WTC11 (cell line): ENCODE data around the gene SPEM2. TPM values are rescaled to one million over a fixed set of nuclear protein-coding genes. Genes with fewer than 3 reads are reported as not detected.

Source experiments
- ATAC-seq: fragments of 200-7000 bp; cut with Tn5 transposase; 2 replicates; pipeline ENCODE4 v1.10.0; 2021; ENCODE audit warnings: mild to moderate bottlenecking, moderate library complexity
- CTCF ChIA-PET: fragments of 300-600 bp; sonication (Branson Sonifier 250); formaldehyde crosslinking; loops from one replicate; lab custom pipeline; 2021; ENCODE audit warnings: antibody characterized with exemption; lab: Charles Lee
- POLR2A ChIA-PET: fragments of 350-600 bp; sonication (Branson Sonifier 250); formaldehyde crosslinking; loops from one replicate; lab custom pipeline; 2021; ENCODE audit warnings: antibody characterized with exemption; lab: Charles Lee
- DNase-seq: peaks from one replicate; pipeline ENCODE4 v3.0.0; 2021; ENCODE audit warnings: low spot score
- H3K27ac Mint-ChIP-seq: 2 replicates; pipeline ENCODE4 v1.8.0; 2021; ENCODE audit warnings: mixed read lengths
- H3K27me3 Mint-ChIP-seq: 2 replicates; pipeline ENCODE4 v1.8.0; 2021; ENCODE audit warnings: low read depth, mild to moderate bottlenecking, moderate library complexity, mixed read lengths
- H3K36me3 Mint-ChIP-seq: 2 replicates; pipeline ENCODE4 v1.8.0; 2021; ENCODE audit warnings: mixed read lengths
- H3K4me1 Mint-ChIP-seq: 2 replicates; pipeline ENCODE4 v1.8.0; 2022; ENCODE audit warnings: mixed read lengths
- H3K4me3 Mint-ChIP-seq: 2 replicates; pipeline ENCODE4 v1.8.0; 2021; ENCODE audit warnings: mild to moderate bottlenecking, moderate library complexity, mixed read lengths
- H3K9me3 Mint-ChIP-seq: 2 replicates; pipeline ENCODE4 v1.8.0; 2021; ENCODE audit warnings: mixed read lengths
- ATF1 ChIP-seq: sonication (generic); formaldehyde crosslinking; IDR thresholded peaks from 2 replicates; pipeline ENCODE4 v1.8.1; 2023; ENCODE audit warnings: mild to moderate bottlenecking, moderate library complexity, missing genetic modification reagents
- KAT7 ChIP-seq: sonication (generic); formaldehyde crosslinking; IDR thresholded peaks from 2 replicates; pipeline ENCODE4 v1.8.1; 2023; ENCODE audit warnings: missing genetic modification reagents, mild to moderate bottlenecking, borderline replicate concordance
- MXD4 ChIP-seq: fragments of 250-450 bp; sonication (Bioruptor Pico); IDR thresholded peaks from 2 replicates; pipeline ENCODE4 v1.8.0; 2021; ENCODE audit warnings: mild to moderate bottlenecking, moderate library complexity, borderline replicate concordance
- RORB ChIP-seq: fragments of 250-450 bp; sonication (Bioruptor Pico); IDR thresholded peaks from 2 replicates; pipeline ENCODE4 v1.9.0; 2021; ENCODE audit warnings: mild to moderate bottlenecking
- total RNA-seq: library from RNA; stranded (reverse); gene quantifications from 3 replicates; pipeline ENCODE4 v1.2.3, GENCODE V29; 2021
- TF ChIP-seq, protein P1 (sequence below): fragments of 250-450 bp; sonication (Bioruptor Pico); conservative IDR thresholded peaks from 2 replicates; pipeline ENCODE4 v1.9.0; 2021; ENCODE audit warnings: mild to moderate bottlenecking
- TF ChIP-seq, protein P2 (sequence below): sonication (generic); formaldehyde crosslinking; IDR thresholded peaks from 2 replicates; pipeline ENCODE4 v1.8.0; 2023; ENCODE audit warnings: mild to moderate bottlenecking, missing genetic modification reagents
- TF ChIP-seq, protein P3 (sequence below): fragments of 250-450 bp; sonication (Bioruptor Pico); IDR thresholded peaks from 2 replicates; pipeline ENCODE4 v1.9.0; 2021; ENCODE audit warnings: mild to moderate bottlenecking, borderline replicate concordance
- TF ChIP-seq, protein P4 (sequence below): sonication (generic); formaldehyde crosslinking; IDR thresholded peaks from 2 replicates; pipeline ENCODE4 v1.8.0; 2022; ENCODE audit warnings: mild to moderate bottlenecking, missing genetic modification reagents
- TF ChIP-seq, protein P5 (sequence below): sonication (generic); formaldehyde crosslinking; IDR thresholded peaks from 2 replicates; pipeline ENCODE4 v1.8.1; 2023; ENCODE audit warnings: mild to moderate bottlenecking, missing genetic modification reagents, borderline replicate concordance
- TF ChIP-seq, protein P6 (sequence below): sonication (generic); formaldehyde crosslinking; conservative IDR thresholded peaks from 2 replicates; pipeline ENCODE4 v1.8.1; 2022; ENCODE audit warnings: mild to moderate bottlenecking, missing genetic modification reagents
- TF ChIP-seq, protein P7 (sequence below): sonication (generic); formaldehyde crosslinking; IDR thresholded peaks from 2 replicates; pipeline ENCODE4 v1.8.1; 2022; ENCODE audit warnings: low read depth, missing genetic modification reagents, borderline replicate concordance
- TF ChIP-seq, protein P8 (sequence below): sonication (generic); formaldehyde crosslinking; IDR thresholded peaks from 2 replicates; pipeline ENCODE4 v1.8.1; 2022; ENCODE audit warnings: missing genetic modification reagents, borderline replicate concordance

The SPEM2 gene
- total RNA-seq, 1 experiment from 2014 or later, result 0.13 TPM

DNA sequence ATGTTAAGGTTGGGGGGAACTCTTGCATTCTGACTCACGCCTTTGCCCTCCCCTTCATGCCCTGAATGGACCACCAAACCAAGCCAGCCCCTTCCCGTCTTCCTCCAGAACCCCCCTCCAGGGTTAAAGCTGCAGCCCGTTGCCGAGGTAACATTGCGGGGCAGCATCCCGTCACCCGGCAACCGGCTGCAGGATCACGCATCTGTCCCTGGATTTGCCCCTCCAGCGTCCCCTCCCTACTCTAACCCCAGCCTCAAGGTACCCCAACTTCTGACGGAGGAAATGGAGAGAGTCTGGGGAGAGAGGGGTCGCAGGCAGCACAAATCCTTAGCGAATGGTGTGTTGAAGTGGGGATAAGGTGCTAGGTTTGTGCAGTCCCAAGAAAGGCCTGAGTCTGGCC is 18.3 kb upstream of the SPEM2 start:
- TF ChIP-seq MXD4 (CRISPR knock-in tag) (no peak), ATF1 (no peak)
- TF ChIP-seq, protein P1, sequence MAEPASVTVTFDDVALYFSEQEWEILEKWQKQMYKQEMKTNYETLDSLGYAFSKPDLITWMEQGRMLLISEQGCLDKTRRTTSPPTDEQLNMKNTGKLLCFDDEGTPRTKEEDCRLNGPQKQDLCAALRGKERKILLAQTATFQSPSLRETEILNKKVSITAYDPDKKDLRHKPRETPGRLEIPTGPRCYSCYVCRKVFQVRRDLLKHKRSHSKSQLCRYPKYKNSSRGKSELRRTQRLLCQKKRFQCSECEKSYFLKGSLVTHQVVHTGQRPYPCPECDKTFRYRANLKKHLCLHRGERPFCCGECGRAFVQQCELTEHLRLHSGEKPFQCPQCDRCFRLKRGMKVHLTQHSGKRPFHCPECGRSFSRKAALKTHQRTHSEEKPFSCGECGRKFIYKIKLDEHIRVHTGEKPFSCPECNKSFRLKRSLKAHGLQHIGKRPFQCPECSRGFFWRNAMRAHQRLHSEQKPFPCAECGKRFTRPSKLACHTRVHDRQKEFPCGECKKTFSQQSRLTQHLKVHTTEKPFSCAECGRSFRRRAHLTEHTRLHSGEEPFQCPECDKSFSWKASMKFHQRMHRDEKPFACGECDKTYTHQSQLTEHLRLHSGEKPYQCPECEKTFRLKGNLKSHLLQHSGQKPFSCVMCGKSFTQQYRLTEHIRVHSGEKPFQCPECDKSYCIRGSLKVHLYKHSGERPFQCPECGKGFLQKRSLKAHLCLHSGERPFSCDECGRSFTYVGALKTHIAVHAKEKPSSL (CRISPR knock-in tag), result no peak
- TF ChIP-seq, protein P2, sequence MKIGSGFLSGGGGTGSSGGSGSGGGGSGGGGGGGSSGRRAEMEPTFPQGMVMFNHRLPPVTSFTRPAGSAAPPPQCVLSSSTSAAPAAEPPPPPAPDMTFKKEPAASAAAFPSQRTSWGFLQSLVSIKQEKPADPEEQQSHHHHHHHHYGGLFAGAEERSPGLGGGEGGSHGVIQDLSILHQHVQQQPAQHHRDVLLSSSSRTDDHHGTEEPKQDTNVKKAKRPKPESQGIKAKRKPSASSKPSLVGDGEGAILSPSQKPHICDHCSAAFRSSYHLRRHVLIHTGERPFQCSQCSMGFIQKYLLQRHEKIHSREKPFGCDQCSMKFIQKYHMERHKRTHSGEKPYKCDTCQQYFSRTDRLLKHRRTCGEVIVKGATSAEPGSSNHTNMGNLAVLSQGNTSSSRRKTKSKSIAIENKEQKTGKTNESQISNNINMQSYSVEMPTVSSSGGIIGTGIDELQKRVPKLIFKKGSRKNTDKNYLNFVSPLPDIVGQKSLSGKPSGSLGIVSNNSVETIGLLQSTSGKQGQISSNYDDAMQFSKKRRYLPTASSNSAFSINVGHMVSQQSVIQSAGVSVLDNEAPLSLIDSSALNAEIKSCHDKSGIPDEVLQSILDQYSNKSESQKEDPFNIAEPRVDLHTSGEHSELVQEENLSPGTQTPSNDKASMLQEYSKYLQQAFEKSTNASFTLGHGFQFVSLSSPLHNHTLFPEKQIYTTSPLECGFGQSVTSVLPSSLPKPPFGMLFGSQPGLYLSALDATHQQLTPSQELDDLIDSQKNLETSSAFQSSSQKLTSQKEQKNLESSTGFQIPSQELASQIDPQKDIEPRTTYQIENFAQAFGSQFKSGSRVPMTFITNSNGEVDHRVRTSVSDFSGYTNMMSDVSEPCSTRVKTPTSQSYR (CRISPR knock-in tag), result no peak
- TF ChIP-seq, protein P3, sequence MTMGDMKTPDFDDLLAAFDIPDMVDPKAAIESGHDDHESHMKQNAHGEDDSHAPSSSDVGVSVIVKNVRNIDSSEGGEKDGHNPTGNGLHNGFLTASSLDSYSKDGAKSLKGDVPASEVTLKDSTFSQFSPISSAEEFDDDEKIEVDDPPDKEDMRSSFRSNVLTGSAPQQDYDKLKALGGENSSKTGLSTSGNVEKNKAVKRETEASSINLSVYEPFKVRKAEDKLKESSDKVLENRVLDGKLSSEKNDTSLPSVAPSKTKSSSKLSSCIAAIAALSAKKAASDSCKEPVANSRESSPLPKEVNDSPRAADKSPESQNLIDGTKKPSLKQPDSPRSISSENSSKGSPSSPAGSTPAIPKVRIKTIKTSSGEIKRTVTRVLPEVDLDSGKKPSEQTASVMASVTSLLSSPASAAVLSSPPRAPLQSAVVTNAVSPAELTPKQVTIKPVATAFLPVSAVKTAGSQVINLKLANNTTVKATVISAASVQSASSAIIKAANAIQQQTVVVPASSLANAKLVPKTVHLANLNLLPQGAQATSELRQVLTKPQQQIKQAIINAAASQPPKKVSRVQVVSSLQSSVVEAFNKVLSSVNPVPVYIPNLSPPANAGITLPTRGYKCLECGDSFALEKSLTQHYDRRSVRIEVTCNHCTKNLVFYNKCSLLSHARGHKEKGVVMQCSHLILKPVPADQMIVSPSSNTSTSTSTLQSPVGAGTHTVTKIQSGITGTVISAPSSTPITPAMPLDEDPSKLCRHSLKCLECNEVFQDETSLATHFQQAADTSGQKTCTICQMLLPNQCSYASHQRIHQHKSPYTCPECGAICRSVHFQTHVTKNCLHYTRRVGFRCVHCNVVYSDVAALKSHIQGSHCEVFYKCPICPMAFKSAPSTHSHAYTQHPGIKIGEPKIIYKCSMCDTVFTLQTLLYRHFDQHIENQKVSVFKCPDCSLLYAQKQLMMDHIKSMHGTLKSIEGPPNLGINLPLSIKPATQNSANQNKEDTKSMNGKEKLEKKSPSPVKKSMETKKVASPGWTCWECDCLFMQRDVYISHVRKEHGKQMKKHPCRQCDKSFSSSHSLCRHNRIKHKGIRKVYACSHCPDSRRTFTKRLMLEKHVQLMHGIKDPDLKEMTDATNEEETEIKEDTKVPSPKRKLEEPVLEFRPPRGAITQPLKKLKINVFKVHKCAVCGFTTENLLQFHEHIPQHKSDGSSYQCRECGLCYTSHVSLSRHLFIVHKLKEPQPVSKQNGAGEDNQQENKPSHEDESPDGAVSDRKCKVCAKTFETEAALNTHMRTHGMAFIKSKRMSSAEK, result no peak
- TF ChIP-seq, all 79 proteins: peak for 0
- no peak for DNase-seq
- no peak for ATAC-seq
- no peak overlapping the region for H3K27ac Mint-ChIP-seq
- H3K9me3 Mint-ChIP-seq, result no peaks in the 10 kb centered on the region
- ChIA-PET POLR2A (interaction anchor here (0.8 to 1.8 kb wide), 3 partner anchors 13 to 77 kb away, joined by 3 to 5 read pairs (median 4); partner anchors contain the start of genes CHRNB1 and PLSCR3), CTCF (interaction anchor here (0.6 to 3.5 kb wide), 9 partner anchors 13 to 341 kb away, joined by 3 to 25 read pairs (median 7); partner anchors contain the start of gene PLSCR3)
- peak overlapping the region; percentile 36 for H3K4me3 Mint-ChIP-seq
- H3K36me3 Mint-ChIP-seq, result peaks cover 17% of the 10 kb centered on the region
- no peaks in the 10 kb centered on the region; the same call in 1 of the 2 replicates for H3K27me3 Mint-ChIP-seq
- H3K4me1 Mint-ChIP-seq, result peaks cover 29% of the 10 kb centered on the region

DNA sequence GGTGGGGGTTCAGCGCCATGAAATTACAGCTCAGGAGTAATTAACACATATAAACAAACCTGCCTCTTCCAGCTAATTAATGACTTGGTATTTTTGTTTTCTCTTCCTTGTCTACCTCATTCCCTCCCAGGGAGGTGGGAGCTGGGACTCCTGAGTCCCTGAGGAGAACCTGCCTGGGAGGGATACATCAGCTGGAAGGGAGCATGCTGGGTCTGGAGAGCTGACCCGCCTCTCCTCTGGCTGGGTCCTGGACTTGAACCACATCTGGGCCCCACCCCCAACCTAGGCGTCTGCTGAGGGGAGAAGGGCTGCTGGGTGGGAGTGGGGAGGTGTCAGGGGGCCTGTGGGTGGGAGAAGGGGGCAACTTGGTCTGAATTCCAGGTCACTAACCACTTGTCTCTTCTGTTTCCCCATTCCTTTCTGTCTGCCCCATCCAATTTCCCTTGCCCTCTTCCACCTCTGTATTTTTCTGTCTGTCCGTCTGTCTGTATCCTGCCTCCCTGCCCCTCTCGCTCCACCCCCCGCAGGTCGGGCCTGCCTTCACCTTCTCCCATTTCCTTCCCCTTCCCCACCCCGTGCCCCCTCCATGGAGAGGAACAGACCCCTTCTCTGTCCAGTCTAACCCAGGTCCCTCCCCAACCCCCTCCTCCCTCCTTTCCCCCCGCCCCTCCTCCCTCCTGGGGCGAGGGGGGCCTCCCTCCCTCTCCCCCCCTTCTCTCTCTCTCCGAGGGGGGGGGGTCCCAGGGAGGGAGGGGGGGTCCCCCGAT is 17.7 kb upstream of the SPEM2 start, which contains the start of gene NLGN2:
Gene NLGN2, plus strand, starts transcription at position 361 of the 767 bp plus-strand sequence. CDS start 411 bp downstream, outside the sequence.
- Mint-ChIP-seq H3K27ac (no peak within 1 kb of the TSS), H3K4me3 (peak within 1 kb of the TSS; percentile 53), H3K36me3 (peaks cover 19% of the 10 kb centered on the region), H3K9me3 (no peaks in the 10 kb centered on the region), H3K4me1 (peaks cover 35% of the 10 kb centered on the region), H3K27me3 (no peaks in the 10 kb centered on the region; the same call in 1 of the 2 replicates)
- ChIA-PET CTCF (interaction anchor here (0.7 to 3.5 kb wide), 7 partner anchors 14 to 153 kb away, joined by 3 to 25 read pairs (median 7); partner anchors contain the start of gene PLSCR3), POLR2A (interaction anchor here (0.8 to 1.8 kb wide), 3 partner anchors 14 to 76 kb away, joined by 3 to 5 read pairs (median 4); partner anchors contain the start of genes CHRNB1 and PLSCR3)
- no peak for ATAC-seq
- no peak for DNase-seq
- TF ChIP-seq, protein P4, sequence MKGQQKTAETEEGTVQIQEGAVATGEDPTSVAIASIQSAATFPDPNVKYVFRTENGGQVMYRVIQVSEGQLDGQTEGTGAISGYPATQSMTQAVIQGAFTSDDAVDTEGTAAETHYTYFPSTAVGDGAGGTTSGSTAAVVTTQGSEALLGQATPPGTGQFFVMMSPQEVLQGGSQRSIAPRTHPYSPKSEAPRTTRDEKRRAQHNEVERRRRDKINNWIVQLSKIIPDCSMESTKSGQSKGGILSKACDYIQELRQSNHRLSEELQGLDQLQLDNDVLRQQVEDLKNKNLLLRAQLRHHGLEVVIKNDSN (CRISPR knock-in tag), result no peak
- TF ChIP-seq KAT7 (CRISPR knock-in tag) (no peak), RORB (CRISPR knock-in tag) (no peak)
- TF ChIP-seq, protein P5, sequence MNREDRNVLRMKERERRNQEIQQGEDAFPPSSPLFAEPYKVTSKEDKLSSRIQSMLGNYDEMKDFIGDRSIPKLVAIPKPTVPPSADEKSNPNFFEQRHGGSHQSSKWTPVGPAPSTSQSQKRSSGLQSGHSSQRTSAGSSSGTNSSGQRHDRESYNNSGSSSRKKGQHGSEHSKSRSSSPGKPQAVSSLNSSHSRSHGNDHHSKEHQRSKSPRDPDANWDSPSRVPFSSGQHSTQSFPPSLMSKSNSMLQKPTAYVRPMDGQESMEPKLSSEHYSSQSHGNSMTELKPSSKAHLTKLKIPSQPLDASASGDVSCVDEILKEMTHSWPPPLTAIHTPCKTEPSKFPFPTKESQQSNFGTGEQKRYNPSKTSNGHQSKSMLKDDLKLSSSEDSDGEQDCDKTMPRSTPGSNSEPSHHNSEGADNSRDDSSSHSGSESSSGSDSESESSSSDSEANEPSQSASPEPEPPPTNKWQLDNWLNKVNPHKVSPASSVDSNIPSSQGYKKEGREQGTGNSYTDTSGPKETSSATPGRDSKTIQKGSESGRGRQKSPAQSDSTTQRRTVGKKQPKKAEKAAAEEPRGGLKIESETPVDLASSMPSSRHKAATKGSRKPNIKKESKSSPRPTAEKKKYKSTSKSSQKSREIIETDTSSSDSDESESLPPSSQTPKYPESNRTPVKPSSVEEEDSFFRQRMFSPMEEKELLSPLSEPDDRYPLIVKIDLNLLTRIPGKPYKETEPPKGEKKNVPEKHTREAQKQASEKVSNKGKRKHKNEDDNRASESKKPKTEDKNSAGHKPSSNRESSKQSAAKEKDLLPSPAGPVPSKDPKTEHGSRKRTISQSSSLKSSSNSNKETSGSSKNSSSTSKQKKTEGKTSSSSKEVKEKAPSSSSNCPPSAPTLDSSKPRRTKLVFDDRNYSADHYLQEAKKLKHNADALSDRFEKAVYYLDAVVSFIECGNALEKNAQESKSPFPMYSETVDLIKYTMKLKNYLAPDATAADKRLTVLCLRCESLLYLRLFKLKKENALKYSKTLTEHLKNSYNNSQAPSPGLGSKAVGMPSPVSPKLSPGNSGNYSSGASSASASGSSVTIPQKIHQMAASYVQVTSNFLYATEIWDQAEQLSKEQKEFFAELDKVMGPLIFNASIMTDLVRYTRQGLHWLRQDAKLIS, result no peak
- TF ChIP-seq, protein P6, sequence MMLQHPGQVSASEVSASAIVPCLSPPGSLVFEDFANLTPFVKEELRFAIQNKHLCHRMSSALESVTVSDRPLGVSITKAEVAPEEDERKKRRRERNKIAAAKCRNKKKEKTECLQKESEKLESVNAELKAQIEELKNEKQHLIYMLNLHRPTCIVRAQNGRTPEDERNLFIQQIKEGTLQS (CRISPR knock-in tag), result no peak
- TF ChIP-seq, protein P7, sequence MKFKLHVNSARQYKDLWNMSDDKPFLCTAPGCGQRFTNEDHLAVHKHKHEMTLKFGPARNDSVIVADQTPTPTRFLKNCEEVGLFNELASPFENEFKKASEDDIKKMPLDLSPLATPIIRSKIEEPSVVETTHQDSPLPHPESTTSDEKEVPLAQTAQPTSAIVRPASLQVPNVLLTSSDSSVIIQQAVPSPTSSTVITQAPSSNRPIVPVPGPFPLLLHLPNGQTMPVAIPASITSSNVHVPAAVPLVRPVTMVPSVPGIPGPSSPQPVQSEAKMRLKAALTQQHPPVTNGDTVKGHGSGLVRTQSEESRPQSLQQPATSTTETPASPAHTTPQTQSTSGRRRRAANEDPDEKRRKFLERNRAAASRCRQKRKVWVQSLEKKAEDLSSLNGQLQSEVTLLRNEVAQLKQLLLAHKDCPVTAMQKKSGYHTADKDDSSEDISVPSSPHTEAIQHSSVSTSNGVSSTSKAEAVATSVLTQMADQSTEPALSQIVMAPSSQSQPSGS (CRISPR knock-in tag), result no peak
- TF ChIP-seq, protein P8, sequence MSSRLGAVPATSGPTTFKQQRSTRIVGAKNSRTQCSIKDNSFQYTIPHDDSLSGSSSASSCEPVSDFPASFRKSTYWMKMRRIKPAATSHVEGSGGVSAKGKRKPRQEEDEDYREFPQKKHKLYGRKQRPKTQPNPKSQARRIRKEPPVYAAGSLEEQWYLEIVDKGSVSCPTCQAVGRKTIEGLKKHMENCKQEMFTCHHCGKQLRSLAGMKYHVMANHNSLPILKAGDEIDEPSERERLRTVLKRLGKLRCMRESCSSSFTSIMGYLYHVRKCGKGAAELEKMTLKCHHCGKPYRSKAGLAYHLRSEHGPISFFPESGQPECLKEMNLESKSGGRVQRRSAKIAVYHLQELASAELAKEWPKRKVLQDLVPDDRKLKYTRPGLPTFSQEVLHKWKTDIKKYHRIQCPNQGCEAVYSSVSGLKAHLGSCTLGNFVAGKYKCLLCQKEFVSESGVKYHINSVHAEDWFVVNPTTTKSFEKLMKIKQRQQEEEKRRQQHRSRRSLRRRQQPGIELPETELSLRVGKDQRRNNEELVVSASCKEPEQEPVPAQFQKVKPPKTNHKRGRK (CRISPR knock-in tag), result no peak
